Stomach (tissue), 9 donors: Measurements from ENCODE around the gene NID2. TPM values are rescaled to one million over a fixed set of nuclear protein-coding genes. Genes with fewer than 3 reads are reported as not detected.

Experiments used
- DNase-seq, 2 donors: peaks; one replicate each; pipeline versions ENCODE4 v3.0.0 to v3.0.0-alpha.2; 2013 to 2019
- H3K27ac ChIP-seq, 5 donors: fragments of 200-600 bp in 4 of 5; sonication (generic) in 4 of 5; one replicate each; pipeline ENCODE4 v1.5.1; 2013 to 2019; ENCODE audit warnings: mild to moderate bottlenecking in 1 of 5, moderate library complexity in 1 of 5
- H3K27me3 ChIP-seq, 3 donors: fragments of 200-600 bp; sonication (generic); one replicate each; pipeline ENCODE4 v1.5.1; 2017 to 2019; ENCODE audit warnings: mixed run types in 1 of 3
- H3K36me3 ChIP-seq, 4 donors: fragments of 200-600 bp; sonication (generic); 1 replicate in 3 of 4; 2 replicates in 1 of 4; pipeline ENCODE4 v1.5.1; 2016 to 2019
- H3K4me1 ChIP-seq, 4 donors: fragments of 200-600 bp; sonication (generic); one replicate each; pipeline ENCODE4 v1.5.1; 2016 to 2019
- H3K4me3 ChIP-seq, 4 donors: fragments of 200-600 bp; sonication (generic) in 3 of 4; one replicate each; pipeline ENCODE4 v1.5.1; 2016 to 2019; ENCODE audit warnings: mild to moderate bottlenecking in 1 of 4
- H3K9me3 ChIP-seq, 4 donors: fragments of 200-600 bp; sonication (generic); one replicate each; pipeline ENCODE4 v1.5.1; 2016 to 2019
- CTCF ChIP-seq, 7 experiments: fragments of 450-650 bp in 4 of 7; fragments of 200-600 bp in 3 of 7; sonication (generic) in 3 of 7; IDR thresholded peaks; one replicate each; pipeline ENCODE4 v1.5.1; 2016 to 2019; ENCODE audit warnings: antibody characterized with exemption in 7 of 7, control low read depth in 2 of 7, mild to moderate bottlenecking in 1 of 7
- EP300 ChIP-seq: sonication (generic); formaldehyde crosslinking; IDR thresholded peaks from one replicate; pipeline ENCODE4 v1.6.1; 2017; ENCODE audit warnings: antibody characterized with exemption
- POLR2A ChIP-seq, 4 donors: fragments of 450-650 bp; IDR thresholded peaks; one replicate each; pipeline ENCODE4 v1.6.1; 2016; ENCODE audit warnings: antibody characterized with exemption in 4 of 4, control low read depth in 2 of 4, mild to moderate bottlenecking in 1 of 4, moderate library complexity in 1 of 4
- POLR2AphosphoS5 ChIP-seq, 3 donors: sonication (generic); formaldehyde crosslinking; IDR thresholded peaks; one replicate each; pipeline ENCODE4 v1.6.1; 2016; ENCODE audit warnings: antibody characterized with exemption in 3 of 3
- WGBS, 5 donors: extraction: QIAGEN DNeasy Blood & Tissue Kit in 3 of 5; methylation state at CpG; one replicate each; pipeline versions ENCODE4 v1.1.5 to v1.1.7; 2013 to 2018; 5-methylcytosine and 5-hydroxymethylcytosine counted together
- intact Hi-C: fragments of 100-400 bp; cut with DNase I; formaldehyde crosslinking; loops from one replicate; pipeline ENCODE4 v1.15.1; 2023; ENCODE audit warnings: low total_unique reads
- polyA plus RNA-seq, 3 donors: library from polyadenylated mRNA; stranded (reverse); fragments of 200-250 nt; gene quantifications; one replicate each; pipeline ENCODE4 v1.2.3, GENCODE V29; 2013
- total RNA-seq, 5 donors: library from RNA; depleted of rRNA; stranded (reverse); fragments of >200 nt; gene quantifications; one replicate each; pipeline versions ENCODE4 v1.1.0 to v1.2.3, GENCODE V29; 2014 to 2016
- donor health status: healthy with polysubstance abuse.
- donor health status: Bipolar disorder and iron deficiency.
- donor health status: healthy.

The NID2 gene
- total and polyA plus RNA-seq, 8 donors = 1.7 to 67.0 (median 14.2) TPM

- intact Hi-C loops = no loop called here
- H3K27ac ChIP-seq = peak overlapping the region in 1 of 5 donors; percentile 54
Observed at GRCh38 chr14:51962711-51963110, 106.1 kb downstream of the NID2 start.

GRCh38 chr14:51960866-51961265 lies 108.0 kb downstream of the NID2 start:
- H3K36me3 ChIP-seq = peaks cover 0 to 14% (median 7%) of the 10 kb centered on the region in 4 donors
- no peak overlapping the region for H3K27ac ChIP-seq
- no peak for DNase-seq
- H3K27me3 ChIP-seq = no peaks in the 10 kb centered on the region
- TF ChIP-seq POLR2AphosphoS5 (IDR thresholded peaks at IDR 0.05) = no peak
- no peak for TF ChIP-seq CTCF (IDR thresholded peaks at IDR 0.05)
- TF ChIP-seq POLR2A (IDR thresholded peaks at IDR 0.05) = no peak
- no peak for TF ChIP-seq EP300
- H3K4me1 ChIP-seq = peaks cover 0 to 11% (median 5%) of the 10 kb centered on the region in 4 donors
- peaks cover 0 to 20% (median 15%) of the 10 kb centered on the region in 4 donors for H3K9me3 ChIP-seq
- intact Hi-C loops = no loop called here
- H3K4me3 ChIP-seq = no peak overlapping the region

More at GRCh38 chr14:51962711-51963110, 106.1 kb downstream of the NID2 start:
- WGBS, 5 donors = 23 to 47% (median 28%) methylated on average over 3 of the region's 3 CpGs
- peaks cover 0 to 14% (median 7%) of the 10 kb centered on the region in 4 donors for H3K36me3 ChIP-seq
- peaks cover 0 to 11% (median 5%) of the 10 kb centered on the region in 4 donors for H3K4me1 ChIP-seq
- no peak for DNase-seq
- no peak overlapping the region for H3K4me3 ChIP-seq
- H3K27me3 ChIP-seq = no peaks in the 10 kb centered on the region
- no peak for TF ChIP-seq POLR2AphosphoS5 (IDR thresholded peaks at IDR 0.05)
- no peak for TF ChIP-seq POLR2A (IDR thresholded peaks at IDR 0.05)
- TF ChIP-seq CTCF (IDR thresholded peaks at IDR 0.05) = no peak
- no peak for TF ChIP-seq EP300
- H3K9me3 ChIP-seq = peaks cover 0 to 17% (median 15%) of the 10 kb centered on the region in 4 donors

GRCh38 chr14:51959928-51960327 lies 108.9 kb downstream of the NID2 start:
- DNase-seq = no peak
- Histone ChIP-seq H3K4me3 (no peak overlapping the region), H3K27me3 (no peaks in the 10 kb centered on the region), H3K4me1 (peaks cover 0 to 11% (median 5%) of the 10 kb centered on the region in 4 donors), H3K36me3 (peaks cover 0 to 14% (median 7%) of the 10 kb centered on the region in 4 donors), H3K27ac (no peak overlapping the region), H3K9me3 (peaks cover 0 to 20% (median 15%) of the 10 kb centered on the region in 4 donors)
- intact Hi-C loops = no loop called here
- 94 to 100% (median 96%) methylated on average over 1 of the region's 1 CpG for WGBS, 5 donors
- no peak for TF ChIP-seq POLR2AphosphoS5 (IDR thresholded peaks at IDR 0.05)
- TF ChIP-seq EP300 = no peak
- no peak for TF ChIP-seq CTCF (IDR thresholded peaks at IDR 0.05)
- TF ChIP-seq POLR2A (IDR thresholded peaks at IDR 0.05) = no peak

- Histone ChIP-seq H3K4me3 (no peak overlapping the region), H3K27ac (no peak overlapping the region), H3K4me1 (peaks cover 0 to 6% (median 1%) of the 10 kb centered on the region in 4 donors), H3K36me3 (peaks cover 0 to 28% (median 12%) of the 10 kb centered on the region in 4 donors), H3K9me3 (peaks cover 0 to 20% (median 15%) of the 10 kb centered on the region in 4 donors), H3K27me3 (no peaks in the 10 kb centered on the region)
- WGBS, 5 donors = 66 to 75% (median 68%) methylated on average over 2 of the region's 2 CpGs
- intact Hi-C loops = no loop called here
- DNase-seq = no peak
- TF ChIP-seq POLR2A (IDR thresholded peaks at IDR 0.05) (no peak), CTCF (IDR thresholded peaks at IDR 0.05) (no peak), POLR2AphosphoS5 (IDR thresholded peaks at IDR 0.05) (no peak), EP300 (no peak)
Observed at GRCh38 chr14:51957950-51958349, 110.9 kb downstream of the NID2 start.

Other genes starting within 250 kb of the NID2 start
- 10 to 100 TPM in 2 of 5 donors, 1 to 10 TPM in 2, under 1 TPM in 1; 0.58 to 23.3 (median 4.0) TPM for gene GNG2, start 208.4 kb downstream of the NID2 start, total RNA-seq
- 10 to 100 TPM in 2 of 3 donors, 1 to 10 TPM in 1; 3.7 to 21.8 (median 14.4) TPM for gene GNG2, start 208.4 kb downstream of the NID2 start, polyA plus RNA-seq
- 100 to 1,000 TPM in 2 of 5 donors, 10 to 100 TPM in 2, 1 to 10 TPM in 1; 4.9 to 196 (median 72.0) TPM for gene RTRAF, start 79.5 kb downstream of the NID2 start, total RNA-seq
- 100 to 1,000 TPM; 142 to 202 (median 171) TPM for gene RTRAF, start 79.5 kb downstream of the NID2 start, polyA plus RNA-seq
- gene PTGDR, start 198.6 kb upstream of the NID2 start, total RNA-seq = 10 to 100 TPM in 1 of 5 donors, under 1 TPM in 1, not detected in 3; 0.37 to 33.0 TPM
- not detected for gene PTGDR, start 198.6 kb upstream of the NID2 start, polyA plus RNA-seq
- 10 to 100 TPM in 2 of 5 donors, 1 to 10 TPM in 3; 1.3 to 22.0 (median 8.3) TPM for gene PTGER2, start 245.3 kb upstream of the NID2 start, total RNA-seq
- 10 to 100 TPM in 2 of 3 donors, 1 to 10 TPM in 1; 5.3 to 20.6 (median 12.9) TPM for gene PTGER2, start 245.3 kb upstream of the NID2 start, polyA plus RNA-seq